Gastrocnemius medialis (tissue), 4 donors: Measurements from ENCODE around the gene MED27.

Experiments
- CTCF ChIP-seq, 5 experiments: fragments of 450-650 bp in 3 of 5; fragments of 200-600 bp in 2 of 5; sonication (generic) in 2 of 5; IDR thresholded peaks in 4 of 5; conservative IDR thresholded peaks in 1 of 5; 1 replicate in 4 of 5; 2 replicates in 1 of 5; pipeline ENCODE4 v1.5.1; 2016 to 2019; ENCODE audit warnings: antibody characterized with exemption in 5 of 5, mild to moderate bottlenecking in 3 of 5, moderate library complexity in 3 of 5
- POLR2A ChIP-seq, 2 donors: fragments of 450-650 bp; IDR thresholded peaks; one replicate each; pipeline ENCODE4 v1.6.1; 2017; ENCODE audit warnings: antibody characterized with exemption in 2 of 2, mild to moderate bottlenecking in 2 of 2, moderate library complexity in 2 of 2

- no peak for TF ChIP-seq CTCF (IDR thresholded peaks at IDR 0.05 in 4 of 5, conservative IDR thresholded peaks at IDR 0.05 in 1 of 5)
- TF ChIP-seq POLR2A (IDR thresholded peaks at IDR 0.05): no peak
Observed at GRCh38 chr9:132055756-132056155, 23.9 kb downstream of the MED27 start.
